Panc1 (cell line): Measurements from ENCODE around the gene CLPTM1. TPM values are rescaled to one million over a fixed set of nuclear protein-coding genes. Genes with fewer than 3 reads are reported as not detected.

Experiments used
- ATAC-seq: fragments of 200-7000 bp; cut with Tn5 transposase; 2 replicates; pipeline ENCODE4 v1.9.1; 2020; ENCODE audit warnings: mild to moderate bottlenecking, moderate library complexity
- Bru-seq: library from RNA; stranded (reverse); fragments of 400-500 nt; gene quantifications from one replicate; lab custom pipeline; 2021; lab: Mats Ljungman, UMichigan
- BruChase-seq, 2 experiments: library from RNA; stranded (reverse); fragments of 400-500 nt; gene quantifications; one replicate each; lab custom pipeline; 2021; lab: Mats Ljungman, UMichigan
- BruUV-seq: library from RNA; stranded (reverse); fragments of 400-500 nt; replicated peaks from 2 replicates; lab custom pipeline; 2021; lab: Mats Ljungman, UMichigan
- CTCF ChIA-PET: fragments of 300-600 bp; sonication (Branson Sonifier 250); formaldehyde crosslinking; loops from one replicate; lab custom pipeline; 2022; ENCODE audit warnings: antibody characterized with exemption; lab: Charles Lee
- POLR2A ChIA-PET: fragments of 300-600 bp; sonication (Branson Sonifier 250); formaldehyde crosslinking; loops from one replicate; lab custom pipeline; 2022; ENCODE audit warnings: antibody characterized with exemption; lab: Charles Lee
- DNase-seq: peaks from one replicate; pipeline ENCODE4 v3.0.0-alpha.2; 2010; ENCODE audit warnings: low read depth, low spot score
- H3K27ac ChIP-seq: 2 replicates; pipeline ENCODE4 v1.5.1; 2011; ENCODE audit warnings: mild to moderate bottlenecking, low read length, inconsistent platforms
- H3K27me3 ChIP-seq: fragments of 200-500 bp; sonication (Bioruptor generic); 2 replicates; pipeline ENCODE4 v1.6.0; 2014; ENCODE audit warnings: low read length, inconsistent platforms; ENCODE audit not compliant: control insufficient read depth, insufficient read depth
- H3K36me3 ChIP-seq: fragments of 200-500 bp; sonication (Bioruptor generic); 2 replicates; pipeline ENCODE4 v1.5.1; 2014; ENCODE audit warnings: inconsistent platforms, mild to moderate bottlenecking, low read length, moderate library complexity; ENCODE audit not compliant: control insufficient read depth, insufficient read depth
- H3K4me1 ChIP-seq: 2 replicates; pipeline ENCODE4 v1.5.1; 2011; ENCODE audit warnings: inconsistent platforms, mild to moderate bottlenecking, low read length, moderate library complexity; ENCODE audit not compliant: control insufficient read depth, insufficient read depth
- H3K4me3 ChIP-seq, 2 experiments: 2 replicates each; pipeline ENCODE4 v1.5.1; 2011 to 2012; ENCODE audit warnings: low read depth in 2 of 2, low read length in 2 of 2, mild to moderate bottlenecking in 2 of 2, inconsistent platforms in 1 of 2, moderate library complexity in 1 of 2
- H3K9me3 ChIP-seq: fragments of 200-500 bp; sonication (Bioruptor generic); 2 replicates; pipeline ENCODE4 v1.5.1; 2014; ENCODE audit warnings: low read depth, mild to moderate bottlenecking, inconsistent platforms, low read length, moderate library complexity; ENCODE audit not compliant: control insufficient read depth, insufficient read depth
- POLR2AphosphoS5 ChIP-seq: IDR thresholded peaks from 2 replicates; pipeline ENCODE4 v1.6.1; 2012; ENCODE audit warnings: mild to moderate bottlenecking, low read depth, low read length, moderate library complexity
- SIN3A ChIP-seq: IDR thresholded peaks from 2 replicates; pipeline ENCODE4 v1.6.1; 2012; ENCODE audit warnings: low read depth, mild to moderate bottlenecking, low read length, moderate library complexity, borderline replicate concordance; ENCODE audit not compliant: insufficient read depth
- TCF7L2 ChIP-seq: IDR thresholded peaks from 2 replicates; pipeline ENCODE4 v1.6.1; 2011; ENCODE audit warnings: mild to moderate bottlenecking, low read depth, low read length, inconsistent platforms
- in situ Hi-C: cut with HindIII; loops from 2 replicates; pipeline ENCODE4 v1.10.0; 2016; ENCODE audit warnings: low sequenced_read_pairs, low pct_unique_long_range_greater_than_20kb
- intact Hi-C: fragments of 100-400 bp; cut with micrococcal nuclease; formaldehyde crosslinking; loops from one replicate; pipeline ENCODE4 v1.10.0; 2022; ENCODE audit not compliant: unreplicated experiment
- long read RNA-seq: library from polyadenylated mRNA; unstranded; transcript quantifications from one replicate; pipeline ENCODE4 v2.0.0, GENCODE V29; 2021; ENCODE audit not compliant: unreplicated experiment
- polyA plus RNA-seq: library from polyadenylated mRNA; unstranded; fragments of >200 nt; gene quantifications from one replicate; pipeline ENCODE4 v1.2.1, GENCODE V29; 2012; ENCODE audit warnings: missing spikeins; ENCODE audit not compliant: insufficient read length
- total RNA-seq: library from RNA; stranded (reverse); gene quantifications from one replicate; pipeline ENCODE4 v1.2.1, GENCODE V29; 2021; ENCODE audit not compliant: unreplicated experiment
- TF ChIP-seq, protein P1 (sequence below): fragments of 450-650 bp; IDR thresholded peaks from 2 replicates; pipeline ENCODE4 v1.5.1; 2017; ENCODE audit warnings: mild to moderate bottlenecking
- TF ChIP-seq, protein P2 (sequence below), 2 experiments: IDR thresholded peaks; 2 replicates each; pipeline ENCODE4 v1.6.1; 2011 to 2012; ENCODE audit warnings: low read depth in 2 of 2, control low read depth in 1 of 2, low read length in 1 of 2, mild to moderate bottlenecking in 1 of 2, moderate library complexity in 1 of 2; ENCODE audit not compliant: insufficient read depth in 1 of 2

The CLPTM1 gene, protein sequence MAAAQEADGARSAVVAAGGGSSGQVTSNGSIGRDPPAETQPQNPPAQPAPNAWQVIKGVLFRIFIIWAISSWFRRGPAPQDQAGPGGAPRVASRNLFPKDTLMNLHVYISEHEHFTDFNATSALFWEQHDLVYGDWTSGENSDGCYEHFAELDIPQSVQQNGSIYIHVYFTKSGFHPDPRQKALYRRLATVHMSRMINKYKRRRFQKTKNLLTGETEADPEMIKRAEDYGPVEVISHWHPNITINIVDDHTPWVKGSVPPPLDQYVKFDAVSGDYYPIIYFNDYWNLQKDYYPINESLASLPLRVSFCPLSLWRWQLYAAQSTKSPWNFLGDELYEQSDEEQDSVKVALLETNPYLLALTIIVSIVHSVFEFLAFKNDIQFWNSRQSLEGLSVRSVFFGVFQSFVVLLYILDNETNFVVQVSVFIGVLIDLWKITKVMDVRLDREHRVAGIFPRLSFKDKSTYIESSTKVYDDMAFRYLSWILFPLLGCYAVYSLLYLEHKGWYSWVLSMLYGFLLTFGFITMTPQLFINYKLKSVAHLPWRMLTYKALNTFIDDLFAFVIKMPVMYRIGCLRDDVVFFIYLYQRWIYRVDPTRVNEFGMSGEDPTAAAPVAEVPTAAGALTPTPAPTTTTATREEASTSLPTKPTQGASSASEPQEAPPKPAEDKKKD
- 98.4 TPM for total RNA-seq
- 122 TPM for polyA plus RNA-seq
- percentile 63 among the genes with signal in this experiment for Bru-seq, nascent RNA
- BruChase-seq, experiment 1, labeled RNA remaining after a 2-hour chase, result percentile 60 among the genes with signal in this experiment
- BruChase-seq, experiment 2, labeled RNA remaining after a 6-hour chase, result percentile 71 among the genes with signal in this experiment
- long read RNA-seq, transcript CLPTM1-201 (14 exons, 2,604 nt), result major isoform, 75 of 121 reads
- long read RNA-seq, partial matches to known transcripts, result 23 of 121 reads
- long read RNA-seq, other reads (novel, unspliced or antisense), result 22 of 121 reads

DNA sequence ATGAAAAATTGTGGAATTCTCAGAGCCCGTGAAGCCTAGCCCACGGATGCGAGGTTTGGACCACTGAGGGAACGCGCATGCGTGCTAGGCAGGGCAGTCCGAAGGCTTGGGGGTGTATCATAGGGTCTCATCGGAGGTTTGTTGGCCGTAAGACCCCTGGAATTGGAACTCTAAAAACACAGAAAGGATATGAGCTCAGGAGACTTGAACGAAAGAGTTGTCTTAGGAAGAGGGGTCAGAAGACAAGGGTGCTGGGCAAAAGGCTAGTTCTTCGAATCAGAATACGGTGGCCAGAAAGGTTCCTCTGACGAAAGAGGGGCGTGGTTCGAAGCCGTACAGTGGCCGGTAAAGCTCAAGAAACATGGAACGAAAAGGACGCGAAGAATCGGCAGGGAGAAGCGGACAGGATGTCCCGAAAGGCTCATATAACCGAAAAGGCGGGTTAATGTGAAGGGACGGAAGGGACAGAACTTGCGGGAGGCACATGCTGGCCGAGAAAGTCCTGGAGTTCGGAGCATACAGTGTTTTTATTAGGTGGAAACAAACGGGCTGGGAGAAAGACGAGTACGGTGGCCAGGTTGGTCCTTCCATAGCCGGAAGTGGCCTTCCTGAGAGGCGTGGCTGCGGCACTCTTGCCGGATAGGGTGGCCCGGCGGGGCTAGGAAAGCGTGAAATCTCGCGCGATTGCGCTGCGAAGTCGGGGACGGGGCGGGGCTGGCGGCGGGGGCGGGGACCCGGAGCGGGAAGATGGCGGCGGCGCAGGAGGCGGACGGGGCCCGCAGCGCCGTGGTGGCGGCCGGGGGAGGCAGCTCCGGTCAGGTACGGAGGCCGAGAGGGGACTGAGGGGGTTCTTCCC lies at the start of gene CLPTM1:
Gene CLPTM1 (plus strand): TSS at position 732 of the 856 bp plus-strand sequence. CDS start 16 bp downstream, at position 748.
- ChIA-PET CTCF (no interaction called here), POLR2A (interaction anchor here (0.6 kb wide), 1 partner anchor 756 kb away, joined by 8 read pairs; no protein-coding TSS in a partner anchor)
- in situ Hi-C loops, result no loop called here
- H3K27ac ChIP-seq, result peak within 1 kb of the TSS; percentile 99
- H3K36me3 ChIP-seq, result no peaks in the 10 kb centered on the region; the same call in 1 of the 2 replicates
- TF ChIP-seq, protein P1, sequence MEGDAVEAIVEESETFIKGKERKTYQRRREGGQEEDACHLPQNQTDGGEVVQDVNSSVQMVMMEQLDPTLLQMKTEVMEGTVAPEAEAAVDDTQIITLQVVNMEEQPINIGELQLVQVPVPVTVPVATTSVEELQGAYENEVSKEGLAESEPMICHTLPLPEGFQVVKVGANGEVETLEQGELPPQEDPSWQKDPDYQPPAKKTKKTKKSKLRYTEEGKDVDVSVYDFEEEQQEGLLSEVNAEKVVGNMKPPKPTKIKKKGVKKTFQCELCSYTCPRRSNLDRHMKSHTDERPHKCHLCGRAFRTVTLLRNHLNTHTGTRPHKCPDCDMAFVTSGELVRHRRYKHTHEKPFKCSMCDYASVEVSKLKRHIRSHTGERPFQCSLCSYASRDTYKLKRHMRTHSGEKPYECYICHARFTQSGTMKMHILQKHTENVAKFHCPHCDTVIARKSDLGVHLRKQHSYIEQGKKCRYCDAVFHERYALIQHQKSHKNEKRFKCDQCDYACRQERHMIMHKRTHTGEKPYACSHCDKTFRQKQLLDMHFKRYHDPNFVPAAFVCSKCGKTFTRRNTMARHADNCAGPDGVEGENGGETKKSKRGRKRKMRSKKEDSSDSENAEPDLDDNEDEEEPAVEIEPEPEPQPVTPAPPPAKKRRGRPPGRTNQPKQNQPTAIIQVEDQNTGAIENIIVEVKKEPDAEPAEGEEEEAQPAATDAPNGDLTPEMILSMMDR, result no peak
- TF ChIP-seq, protein P2, sequence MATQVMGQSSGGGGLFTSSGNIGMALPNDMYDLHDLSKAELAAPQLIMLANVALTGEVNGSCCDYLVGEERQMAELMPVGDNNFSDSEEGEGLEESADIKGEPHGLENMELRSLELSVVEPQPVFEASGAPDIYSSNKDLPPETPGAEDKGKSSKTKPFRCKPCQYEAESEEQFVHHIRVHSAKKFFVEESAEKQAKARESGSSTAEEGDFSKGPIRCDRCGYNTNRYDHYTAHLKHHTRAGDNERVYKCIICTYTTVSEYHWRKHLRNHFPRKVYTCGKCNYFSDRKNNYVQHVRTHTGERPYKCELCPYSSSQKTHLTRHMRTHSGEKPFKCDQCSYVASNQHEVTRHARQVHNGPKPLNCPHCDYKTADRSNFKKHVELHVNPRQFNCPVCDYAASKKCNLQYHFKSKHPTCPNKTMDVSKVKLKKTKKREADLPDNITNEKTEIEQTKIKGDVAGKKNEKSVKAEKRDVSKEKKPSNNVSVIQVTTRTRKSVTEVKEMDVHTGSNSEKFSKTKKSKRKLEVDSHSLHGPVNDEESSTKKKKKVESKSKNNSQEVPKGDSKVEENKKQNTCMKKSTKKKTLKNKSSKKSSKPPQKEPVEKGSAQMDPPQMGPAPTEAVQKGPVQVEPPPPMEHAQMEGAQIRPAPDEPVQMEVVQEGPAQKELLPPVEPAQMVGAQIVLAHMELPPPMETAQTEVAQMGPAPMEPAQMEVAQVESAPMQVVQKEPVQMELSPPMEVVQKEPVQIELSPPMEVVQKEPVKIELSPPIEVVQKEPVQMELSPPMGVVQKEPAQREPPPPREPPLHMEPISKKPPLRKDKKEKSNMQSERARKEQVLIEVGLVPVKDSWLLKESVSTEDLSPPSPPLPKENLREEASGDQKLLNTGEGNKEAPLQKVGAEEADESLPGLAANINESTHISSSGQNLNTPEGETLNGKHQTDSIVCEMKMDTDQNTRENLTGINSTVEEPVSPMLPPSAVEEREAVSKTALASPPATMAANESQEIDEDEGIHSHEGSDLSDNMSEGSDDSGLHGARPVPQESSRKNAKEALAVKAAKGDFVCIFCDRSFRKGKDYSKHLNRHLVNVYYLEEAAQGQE (IDR thresholded peaks at IDR 0.05; ENCODE audit: insufficient read depth in 1 of 2, low read depth in 2 of 2, low read length in 1 of 2), result 0 out of 4 replicates have a peak, but pooled peaks of 1 of the 2 experiments have one; percentile 15
- TF ChIP-seq SIN3A (peak; percentile 72; the same call in 1 of the 2 replicates), POLR2AphosphoS5 (peak; percentile 63), TCF7L2 (0 out of 2 replicates have a peak, but pooled peaks have one; percentile 35)
- H3K4me1 ChIP-seq, result peaks cover 7% of the 10 kb centered on the region; the same call in 1 of the 2 replicates
- intact Hi-C loops, result loop anchor here (5.0 kb wide), 1 partner anchor 53 kb away; no protein-coding TSS in a partner anchor
- BruUV-seq, result TSS peak; percentile 98
- H3K27me3 ChIP-seq, result no peaks in the 10 kb centered on the region
- no peaks in the 10 kb centered on the region for H3K9me3 ChIP-seq
- DNase-seq (peak; percentile 87), ATAC-seq (peak; percentile 96)
- peak within 1 kb of the TSS; percentile 97 to 98 for H3K4me3 ChIP-seq
